HG03159 (cell line): ENCODE results near the gene SHE.

Source experiments
- ATAC-seq: cut with Tn5 transposase; IDR thresholded peaks from one replicate; pipeline ENCODE4 v1.9.1; 2021; ENCODE audit warnings: mild to moderate bottlenecking, moderate library complexity; ENCODE audit not compliant: unreplicated experiment

The SHE gene

DNA sequence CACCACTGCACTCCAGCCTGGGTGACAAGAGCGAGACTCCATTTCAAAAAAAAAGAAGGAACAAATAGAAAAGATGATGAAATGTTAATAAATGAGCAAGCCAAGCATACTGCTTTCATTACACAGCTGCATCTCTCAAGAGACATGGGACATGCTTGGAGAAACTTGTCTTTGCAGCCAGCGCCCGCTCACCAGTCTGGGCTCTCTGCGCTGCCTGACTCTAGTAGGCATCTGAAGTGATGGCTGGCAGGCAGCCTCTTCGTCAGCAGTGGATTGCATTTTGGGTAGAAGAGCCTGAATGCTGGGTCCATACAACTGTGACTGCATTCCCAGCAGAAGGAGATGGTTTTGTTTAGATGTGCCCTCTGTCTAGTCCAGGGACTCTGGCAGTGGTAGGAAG lies 49.1 kb downstream of the SHE start:
- ATAC-seq: no peak

DNA sequence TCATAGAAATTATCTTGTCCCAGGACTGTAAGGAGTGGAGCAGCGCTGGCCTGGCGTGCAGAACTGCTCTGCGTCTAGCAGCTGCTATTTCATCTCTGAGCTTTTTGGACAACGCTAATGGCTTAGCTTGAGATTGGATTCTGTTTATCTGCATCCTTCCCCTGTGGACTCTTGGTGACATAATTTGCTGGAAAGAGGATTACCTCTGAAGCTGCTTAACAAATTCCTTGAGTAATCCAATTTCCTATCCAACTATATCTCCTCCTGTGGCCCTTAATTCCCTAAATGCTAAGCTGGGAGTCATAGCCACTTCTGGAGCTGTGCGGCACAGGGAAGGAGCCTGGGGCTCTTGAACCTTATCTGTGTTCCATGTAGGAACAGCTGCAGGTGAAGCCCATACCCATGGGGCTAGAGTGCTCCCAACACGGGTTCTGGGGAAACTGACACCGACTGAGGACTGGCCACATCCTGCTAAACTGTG lies 53.8 kb downstream of the SHE start:
- ATAC-seq: no peak

DNA sequence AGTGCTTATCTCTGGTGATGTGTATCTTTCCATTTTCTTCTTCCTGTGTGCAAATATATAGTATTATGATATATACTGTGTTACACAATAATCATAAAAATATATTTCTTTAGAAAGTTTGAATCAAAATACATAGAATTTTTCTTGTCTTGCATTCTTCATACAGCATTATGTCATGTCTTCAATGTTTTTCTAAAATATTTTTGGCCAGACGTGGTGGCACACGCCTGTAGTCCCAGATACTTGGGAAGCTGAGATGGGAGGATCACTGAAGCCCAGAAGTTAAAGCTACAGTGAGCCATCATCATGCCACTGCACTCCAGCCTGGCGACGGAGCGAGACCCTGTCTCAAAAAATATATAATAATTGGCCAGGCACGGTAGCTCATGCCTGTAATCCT lies 55.4 kb downstream of the SHE start:
- no peak for ATAC-seq

DNA sequence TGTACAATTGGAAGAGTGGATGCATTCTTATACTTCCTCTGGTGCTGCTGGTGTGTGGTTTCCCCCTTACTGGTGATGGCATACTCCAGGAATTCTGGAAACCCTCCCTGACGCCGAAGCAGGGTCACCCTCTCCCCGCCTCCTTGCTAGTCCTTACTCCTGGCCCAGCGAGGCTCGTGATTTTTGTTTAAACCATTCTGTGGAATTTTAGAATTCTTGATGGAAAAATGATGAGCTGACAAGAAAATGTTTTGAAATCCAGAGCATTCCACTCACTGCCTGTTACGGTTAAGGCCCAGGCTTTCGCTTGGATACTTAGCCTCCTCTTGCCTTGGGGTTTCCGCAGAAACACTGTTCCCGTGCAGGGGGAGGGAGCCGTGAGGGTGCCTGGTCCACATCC lies 55.9 kb downstream of the SHE start:
- no peak for ATAC-seq

DNA sequence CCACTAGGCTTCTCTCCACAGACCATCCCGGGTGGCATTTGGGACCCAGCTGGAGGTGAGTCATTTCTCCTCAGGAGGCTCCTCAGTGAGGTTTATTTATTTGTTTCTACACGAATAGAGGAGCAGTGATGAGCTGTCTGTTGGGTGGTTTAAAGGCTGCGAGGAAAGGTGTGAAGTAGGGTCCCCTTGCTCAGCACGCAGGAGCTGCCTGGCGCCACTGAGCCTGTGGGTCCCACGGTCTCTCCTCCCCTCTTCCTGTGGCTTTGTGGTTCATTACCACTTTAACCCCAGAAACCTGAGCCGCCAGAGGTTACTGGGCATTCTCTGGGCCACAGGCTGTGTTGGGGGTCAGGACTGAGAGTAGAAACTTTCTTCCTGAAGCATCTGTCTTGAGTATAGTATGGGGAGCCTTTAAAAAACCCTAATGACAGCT lies 57.2 kb downstream of the SHE start:
- no peak for ATAC-seq

DNA sequence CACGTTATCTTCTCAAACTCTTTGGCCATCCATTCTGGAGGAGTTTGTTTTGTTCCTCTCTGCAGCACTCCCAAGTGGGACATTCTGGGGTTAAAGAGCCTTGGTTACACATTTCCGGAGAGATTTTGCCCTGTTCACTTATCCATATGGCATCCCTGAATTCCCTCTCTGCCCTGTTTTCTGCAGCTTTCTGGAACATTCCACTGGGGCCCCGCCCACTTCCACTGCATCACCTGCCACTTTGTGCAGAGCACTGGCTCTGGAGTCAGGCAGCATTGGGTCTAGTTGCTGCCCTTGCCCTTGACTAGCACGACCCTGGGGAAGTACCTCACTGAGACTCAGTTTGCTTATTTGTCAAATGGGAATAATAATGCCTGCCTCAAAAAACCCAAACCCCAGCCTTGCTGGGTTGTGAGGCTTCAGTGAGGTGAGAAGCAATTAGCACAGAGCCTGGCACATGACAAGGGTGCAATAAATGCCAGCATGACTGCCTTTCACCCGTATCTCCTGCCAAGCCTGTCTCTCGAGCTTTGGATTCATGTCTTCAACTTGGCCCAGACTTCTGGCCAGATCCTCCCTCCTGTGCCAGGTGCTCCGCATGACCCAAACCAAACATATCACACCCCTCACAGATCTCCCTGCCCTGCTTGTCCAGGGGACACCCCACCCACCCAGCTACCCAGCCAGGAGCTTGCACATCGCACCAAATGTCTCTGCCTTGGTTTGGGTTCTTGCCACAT lies 58.8 kb downstream of the SHE start:
- no peak for ATAC-seq

DNA sequence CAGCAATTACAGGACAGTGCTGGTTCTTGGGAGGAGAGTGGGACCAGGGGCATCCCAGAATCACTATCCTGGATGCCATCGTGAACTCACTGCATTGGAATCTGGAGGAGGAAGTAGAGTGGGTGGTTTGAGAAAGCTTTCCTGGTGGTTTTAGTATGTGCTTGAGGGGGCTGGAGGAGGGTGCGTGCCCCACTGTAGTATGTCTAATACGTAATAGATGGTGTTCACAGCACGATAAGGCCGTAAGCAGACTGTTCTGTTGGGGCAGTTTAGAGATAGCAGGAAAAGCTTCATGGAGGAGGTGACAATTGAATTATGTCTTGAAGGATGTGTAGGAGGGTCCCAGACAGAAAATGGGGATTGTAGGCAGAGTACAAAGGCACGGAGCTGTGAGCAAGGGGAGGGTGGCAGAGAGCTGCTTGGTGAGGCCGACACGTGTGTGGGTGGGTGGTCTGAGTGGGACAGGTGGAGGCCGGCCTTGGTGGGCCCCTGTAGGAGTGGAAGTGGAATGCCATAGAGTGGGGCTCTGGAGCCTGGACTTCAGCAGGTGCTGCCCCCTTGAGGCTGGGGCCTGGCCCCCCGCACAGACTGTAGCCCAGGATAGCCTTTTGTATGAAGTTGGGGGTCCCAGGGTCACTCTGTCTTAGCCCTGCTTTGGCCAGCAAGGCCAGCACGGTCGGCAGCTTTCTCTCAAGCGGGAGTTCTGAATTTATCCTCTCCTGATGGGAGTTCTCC lies 60.0 kb downstream of the SHE start:
- ATAC-seq: no peak

DNA sequence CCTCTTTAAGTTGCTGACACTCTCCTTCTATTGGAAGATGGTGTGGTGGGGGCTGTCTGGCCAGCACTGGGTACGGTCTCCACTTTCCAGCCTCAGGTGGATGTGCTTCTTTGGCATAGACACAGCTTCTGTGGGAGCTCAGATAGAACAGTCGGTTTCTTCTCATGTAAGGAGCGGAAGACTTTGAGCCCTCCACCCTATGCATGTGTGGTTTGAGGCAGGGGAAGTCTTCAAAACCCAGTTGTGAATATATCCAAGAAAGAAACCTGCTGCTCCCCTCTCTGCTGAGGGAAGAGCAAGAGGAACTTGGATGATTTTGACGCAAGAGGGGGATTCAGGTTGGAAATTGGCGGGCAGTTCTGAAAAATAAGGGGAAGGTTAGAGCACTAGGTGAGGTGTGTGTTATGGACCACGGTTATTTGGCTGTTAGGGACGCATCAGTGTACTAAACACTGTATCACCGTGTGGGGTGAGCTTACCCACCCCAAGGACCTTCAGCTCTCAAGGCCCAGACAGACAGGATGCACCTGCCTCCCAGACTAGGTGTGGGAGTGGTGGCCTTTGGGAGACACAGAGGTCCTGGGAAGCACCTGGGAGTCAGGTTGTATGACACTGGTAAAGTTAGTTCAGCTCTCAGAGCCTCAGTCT lies 60.8 kb downstream of the SHE start:
- no peak for ATAC-seq

DNA sequence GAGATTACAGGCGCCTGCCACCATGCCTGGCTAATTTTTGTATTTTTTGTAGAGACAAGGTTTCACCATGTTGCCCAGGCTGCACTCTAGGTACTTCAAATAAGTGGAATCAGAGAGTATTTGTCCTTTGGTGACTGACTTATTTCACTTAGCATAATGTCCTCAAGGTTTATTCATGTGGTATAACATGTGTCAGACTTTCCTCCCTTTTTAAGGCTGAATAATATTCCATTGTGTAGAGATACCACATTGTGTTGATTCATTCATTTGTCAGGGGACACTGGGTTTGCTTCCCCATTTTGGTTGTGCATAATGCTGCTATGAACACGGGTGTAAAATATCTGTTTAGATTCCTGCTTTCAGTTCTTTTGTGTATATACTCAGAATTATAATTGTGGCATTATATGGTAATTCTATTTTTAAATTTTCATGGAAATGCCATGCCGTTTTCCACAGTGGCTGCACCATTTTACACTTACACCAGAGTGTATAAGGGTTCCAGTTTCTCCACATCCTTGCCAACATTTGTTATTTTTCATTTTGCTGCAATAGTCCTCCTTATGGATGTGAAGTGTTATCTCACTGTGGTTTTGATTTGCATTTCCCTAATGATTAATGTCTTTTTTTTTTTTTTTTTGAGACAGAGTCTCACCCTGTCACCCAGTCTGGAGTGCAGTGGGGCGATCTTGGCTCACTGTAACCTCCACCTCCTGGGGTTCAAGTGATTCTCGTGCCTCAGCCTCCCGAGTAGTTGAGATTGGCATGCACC lies 62.0 kb downstream of the SHE start:
- no peak for ATAC-seq

DNA sequence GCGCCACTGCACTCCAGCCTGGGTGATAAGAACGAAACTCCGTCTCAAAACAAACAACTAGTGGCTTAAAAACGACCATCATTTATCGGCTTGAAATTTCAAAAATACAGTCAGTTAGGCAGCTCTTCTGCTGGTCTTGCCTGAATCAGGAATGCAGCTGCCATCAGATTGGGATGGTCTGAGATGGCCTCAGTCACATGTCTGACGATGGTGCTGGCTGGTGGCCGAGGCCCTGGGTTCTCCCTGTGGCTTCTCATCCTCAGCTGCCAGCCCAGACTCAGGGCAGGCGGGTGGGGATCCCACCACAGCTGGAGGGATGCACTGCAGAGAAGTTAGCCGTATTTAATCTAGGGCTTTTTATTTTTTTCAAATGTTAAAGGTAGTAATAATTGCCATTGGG lies 65.8 kb downstream of the SHE start:
- no peak for ATAC-seq

DNA sequence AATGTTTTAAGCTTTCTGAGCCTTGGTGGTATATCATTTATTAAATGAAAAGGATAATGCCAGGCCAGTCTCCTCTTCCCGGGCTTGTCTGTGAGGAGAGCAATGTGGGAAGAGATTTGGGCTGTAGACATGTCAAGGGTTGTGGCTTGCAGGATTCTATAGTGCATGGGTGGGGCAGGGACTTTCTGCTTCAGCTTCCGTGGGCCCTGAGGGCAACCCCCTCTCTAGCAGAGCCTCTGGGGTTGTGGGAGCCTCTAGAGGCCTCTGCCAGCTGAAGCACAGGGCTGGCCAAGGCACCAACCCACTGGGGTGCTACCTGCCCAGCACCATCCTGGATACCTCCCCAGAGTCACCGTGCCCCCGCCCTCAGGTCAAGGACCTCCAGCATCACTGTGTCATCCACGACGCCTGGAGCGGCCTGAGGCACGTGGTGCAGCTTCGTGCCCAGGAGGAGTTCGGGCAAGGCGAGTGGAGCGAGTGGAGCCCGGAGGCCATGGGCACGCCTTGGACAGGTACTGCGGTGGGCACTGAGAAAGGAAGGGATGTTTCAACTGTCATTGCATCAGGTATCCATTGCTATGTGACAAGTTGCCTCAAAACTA lies 66.5 kb downstream of the SHE start:
- no peak for ATAC-seq

DNA sequence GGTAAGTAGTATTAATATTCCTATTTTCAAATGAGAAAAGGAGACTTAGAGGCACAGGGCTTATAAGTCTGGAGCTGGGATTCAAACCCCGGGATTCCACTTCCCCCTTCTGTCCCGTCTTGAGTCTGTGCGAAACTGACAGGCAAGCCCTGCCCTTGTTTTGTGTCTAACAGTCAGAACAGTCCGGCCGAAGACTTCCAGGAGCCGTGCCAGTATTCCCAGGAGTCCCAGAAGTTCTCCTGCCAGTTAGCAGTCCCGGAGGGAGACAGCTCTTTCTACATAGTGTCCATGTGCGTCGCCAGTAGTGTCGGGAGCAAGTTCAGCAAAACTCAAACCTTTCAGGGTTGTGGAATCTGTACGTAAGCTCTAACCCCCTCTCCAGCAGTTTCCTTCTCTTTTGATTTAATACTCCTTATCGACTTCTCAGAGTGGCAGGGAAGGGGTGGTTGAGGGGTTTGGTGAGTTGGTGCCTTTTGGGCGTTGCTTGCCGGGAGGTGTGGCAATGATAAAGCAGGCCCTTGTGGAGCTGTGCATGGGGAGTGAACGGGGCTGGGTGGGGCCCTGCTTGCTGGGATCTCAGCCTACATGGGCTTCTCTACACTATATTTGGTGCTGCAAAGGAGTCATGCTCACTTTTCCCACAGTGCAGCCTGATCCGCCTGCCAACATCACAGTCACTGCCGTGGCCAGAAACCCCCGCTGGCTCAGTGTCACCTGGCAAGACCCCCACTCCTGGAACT lies 67.7 kb downstream of the SHE start:
- ATAC-seq: no peak

DNA sequence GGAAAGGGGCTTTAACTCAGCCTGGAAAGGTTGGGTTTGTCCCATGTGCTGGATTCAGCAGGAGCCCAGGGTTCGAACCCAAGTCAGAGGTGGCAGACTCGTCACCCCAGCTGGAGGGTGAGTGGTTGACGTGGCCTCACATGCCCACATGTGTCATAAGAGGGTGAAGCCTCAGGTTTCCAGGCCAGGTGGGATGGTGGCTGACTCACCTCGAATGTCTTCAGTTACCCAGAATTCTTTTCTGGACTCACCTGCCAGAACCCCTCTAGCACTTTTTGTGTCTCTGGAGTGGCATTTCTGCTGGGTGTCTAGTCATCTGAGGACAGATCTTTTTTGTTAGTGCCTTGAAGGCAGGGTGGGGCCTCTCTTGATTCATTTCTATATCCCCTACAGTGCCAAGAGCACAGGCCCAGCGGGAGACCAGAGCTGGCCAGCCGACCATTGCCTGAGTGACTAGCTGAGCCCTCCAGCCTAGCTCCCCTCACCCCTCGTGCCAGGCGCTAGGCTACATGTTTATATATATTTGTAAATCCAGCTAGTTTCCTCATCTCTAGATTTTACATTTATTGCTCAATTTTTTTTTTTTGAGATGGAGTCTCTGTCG lies 68.9 kb downstream of the SHE start:
- ATAC-seq: no peak

DNA sequence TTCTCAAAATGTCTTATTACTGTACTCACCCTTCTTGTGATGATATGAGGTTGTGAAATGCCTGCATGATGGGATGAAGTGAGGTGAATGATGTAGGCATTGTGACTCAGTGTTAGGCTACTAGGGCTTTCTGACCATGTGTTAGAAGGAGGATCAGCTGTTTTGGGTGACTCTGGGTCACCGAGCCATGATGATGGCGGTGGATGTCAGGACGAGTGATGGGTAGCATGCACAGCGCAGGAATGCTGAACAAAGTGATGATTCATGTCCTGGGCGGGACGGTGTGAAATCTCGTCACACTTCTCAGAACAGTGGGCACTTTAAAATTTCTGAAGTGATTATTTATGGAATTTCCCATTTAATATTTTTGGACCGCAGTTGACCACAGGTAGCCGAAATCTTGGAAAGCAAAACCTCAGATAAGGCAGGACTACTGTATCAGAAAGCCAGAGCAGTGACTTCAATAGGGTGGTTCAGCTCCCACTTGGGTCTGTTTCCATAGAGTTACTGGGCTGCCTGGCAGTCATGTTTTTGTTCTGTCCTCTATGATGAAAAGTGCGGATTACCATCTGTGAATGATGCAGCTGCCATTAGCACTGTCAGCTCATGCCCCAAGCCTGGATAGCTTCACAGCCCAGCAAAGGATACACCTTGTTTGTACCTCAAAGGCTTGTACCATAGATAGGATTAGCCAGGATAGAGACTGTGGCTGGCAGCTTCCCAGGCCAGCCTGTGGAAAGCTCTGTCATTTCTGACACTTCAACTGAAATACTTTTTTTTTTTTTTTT lies 70.4 kb downstream of the SHE start:
- ATAC-seq: no peak

DNA sequence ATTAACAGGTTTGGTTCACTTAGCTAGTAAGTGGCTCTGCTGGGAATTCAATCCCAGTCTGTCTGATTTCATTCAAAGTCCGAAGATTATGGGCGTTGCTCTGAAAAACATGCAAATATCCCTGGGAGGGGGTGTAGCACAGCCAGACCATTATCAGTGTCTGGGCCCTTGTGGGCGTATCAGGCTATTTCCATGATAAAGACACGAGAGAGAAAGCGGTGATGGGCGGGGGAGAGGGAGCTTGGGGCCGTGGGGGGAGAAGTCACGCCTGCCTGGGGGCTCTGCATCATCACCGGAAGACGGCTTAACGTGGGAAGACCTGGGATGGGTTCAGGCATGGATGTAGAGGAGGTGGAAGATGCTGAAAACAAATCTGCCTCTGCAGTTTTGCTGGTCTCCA lies 71.3 kb downstream of the SHE start:
- ATAC-seq: no peak

DNA sequence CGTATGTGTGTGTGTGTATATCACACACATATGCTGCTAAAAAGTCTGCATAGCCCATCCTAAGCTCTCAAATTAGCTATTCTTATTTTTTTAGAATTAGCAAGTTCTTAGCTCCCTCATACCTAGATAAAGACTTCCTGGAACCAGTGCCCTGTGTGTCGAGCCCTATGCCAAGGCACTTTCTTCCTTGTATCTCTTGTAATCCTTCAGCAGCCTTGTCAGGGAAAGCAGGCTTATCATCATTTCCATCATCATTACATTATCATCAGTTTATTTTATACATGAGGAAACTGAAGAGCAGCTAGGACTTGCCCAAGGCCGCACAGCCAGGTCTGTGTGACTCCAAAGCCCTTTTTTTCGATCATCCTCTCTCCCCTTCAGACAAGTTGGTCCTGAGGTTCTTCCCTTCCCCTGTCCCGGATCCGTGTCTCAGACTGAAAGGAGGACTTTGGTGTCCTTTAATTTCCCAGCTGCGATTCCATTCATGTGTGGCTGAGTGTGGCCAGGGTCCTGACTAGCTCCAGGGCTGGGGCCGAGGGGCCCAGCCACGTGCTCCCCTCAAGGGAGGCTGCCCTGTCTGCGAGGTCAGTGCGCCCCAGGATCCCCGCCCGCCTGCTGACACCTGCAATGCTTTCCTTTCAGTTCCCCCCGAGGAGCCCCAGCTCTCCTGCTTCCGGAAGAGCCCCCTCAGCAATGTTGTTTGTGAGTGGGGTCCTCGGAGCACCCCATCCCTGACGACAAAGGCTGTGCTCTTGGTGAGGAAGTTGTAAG lies 72.2 kb downstream of the SHE start:
- ATAC-seq: no peak
